Subcutaneous adipose tissue (tissue), 4 donors: ENCODE data around the gene GPR15. TPM values are rescaled to one million over a fixed set of nuclear protein-coding genes. Genes with fewer than 3 reads are reported as not detected.

Experiments used
- total RNA-seq, 4 donors: library from RNA; depleted of rRNA; stranded (reverse); fragments of >200 nt; gene quantifications; one replicate each; pipeline ENCODE4 v1.1.0, GENCODE V29; 2016
- TF ChIP-seq, protein P1 (sequence below): fragments of 450-650 bp; IDR thresholded peaks from one replicate; pipeline ENCODE4 v1.5.1; 2016; ENCODE audit warnings: low read depth, mild to moderate bottlenecking, control low read depth, antibody characterized with exemption, moderate library complexity

Gene GPR15
- total RNA-seq, 4 donors from 2014 or later = 1.3 TPM; not detected in 3

DNA sequence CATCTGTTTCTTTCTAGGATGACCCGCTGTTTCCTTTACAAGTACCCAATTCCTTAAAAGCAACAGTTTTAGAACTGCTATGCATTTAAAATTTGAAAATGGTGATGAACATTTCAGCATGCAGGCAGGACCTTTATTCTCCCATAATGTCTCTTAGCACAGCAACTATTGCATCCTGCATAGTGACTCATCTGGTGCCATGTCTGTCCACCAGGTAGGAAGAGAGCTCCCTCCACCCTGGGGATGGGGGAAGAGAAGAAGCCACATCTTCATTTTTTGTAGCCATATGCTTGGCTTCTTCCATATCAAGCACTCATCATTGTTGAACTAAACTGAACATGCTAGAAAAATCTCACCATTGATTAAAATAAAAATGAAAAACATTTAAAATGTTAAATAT, 9.9 kb downstream of the GPR15 start:
- TF ChIP-seq, protein P1, sequence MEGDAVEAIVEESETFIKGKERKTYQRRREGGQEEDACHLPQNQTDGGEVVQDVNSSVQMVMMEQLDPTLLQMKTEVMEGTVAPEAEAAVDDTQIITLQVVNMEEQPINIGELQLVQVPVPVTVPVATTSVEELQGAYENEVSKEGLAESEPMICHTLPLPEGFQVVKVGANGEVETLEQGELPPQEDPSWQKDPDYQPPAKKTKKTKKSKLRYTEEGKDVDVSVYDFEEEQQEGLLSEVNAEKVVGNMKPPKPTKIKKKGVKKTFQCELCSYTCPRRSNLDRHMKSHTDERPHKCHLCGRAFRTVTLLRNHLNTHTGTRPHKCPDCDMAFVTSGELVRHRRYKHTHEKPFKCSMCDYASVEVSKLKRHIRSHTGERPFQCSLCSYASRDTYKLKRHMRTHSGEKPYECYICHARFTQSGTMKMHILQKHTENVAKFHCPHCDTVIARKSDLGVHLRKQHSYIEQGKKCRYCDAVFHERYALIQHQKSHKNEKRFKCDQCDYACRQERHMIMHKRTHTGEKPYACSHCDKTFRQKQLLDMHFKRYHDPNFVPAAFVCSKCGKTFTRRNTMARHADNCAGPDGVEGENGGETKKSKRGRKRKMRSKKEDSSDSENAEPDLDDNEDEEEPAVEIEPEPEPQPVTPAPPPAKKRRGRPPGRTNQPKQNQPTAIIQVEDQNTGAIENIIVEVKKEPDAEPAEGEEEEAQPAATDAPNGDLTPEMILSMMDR = no peak

DNA sequence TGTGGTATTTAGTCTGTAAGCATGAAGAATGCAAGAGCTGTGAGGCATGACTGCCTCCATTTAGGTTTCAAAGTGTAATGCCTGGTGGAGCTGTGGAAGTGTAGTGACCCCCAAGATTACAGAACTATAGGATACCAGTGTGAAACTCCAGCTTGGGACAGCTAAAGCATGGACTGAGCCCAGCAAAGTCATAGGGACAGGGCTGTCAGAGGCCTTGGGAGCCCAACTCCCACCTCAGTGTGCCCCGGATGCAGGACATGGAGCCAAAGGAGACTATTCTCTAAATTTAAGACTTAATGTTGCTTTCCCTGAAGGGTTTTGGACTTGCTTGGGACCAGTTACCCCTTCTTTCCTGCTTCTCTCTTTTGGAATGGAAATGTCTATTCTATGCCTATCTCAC, 10.8 kb downstream of the GPR15 start:
- TF ChIP-seq, protein P1 = no peak

DNA sequence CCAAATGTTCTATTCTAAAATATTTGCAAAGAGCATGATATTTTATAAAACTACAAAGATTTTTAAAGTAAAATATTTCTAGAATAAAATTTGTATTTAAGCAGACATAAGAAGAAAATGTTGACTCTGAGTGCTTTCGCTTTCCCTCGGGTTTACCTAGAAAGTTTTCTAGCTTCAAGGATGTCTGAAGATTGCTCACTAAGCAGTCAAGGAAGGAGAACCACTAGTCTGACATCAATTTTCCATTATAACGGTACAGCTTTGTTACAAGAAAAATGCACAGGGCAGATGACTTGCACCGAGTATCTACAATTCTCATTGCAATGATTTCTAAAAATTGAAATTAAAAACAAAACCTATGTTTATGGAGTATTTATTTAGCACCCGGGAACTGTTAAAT, 14.2 kb downstream of the GPR15 start:
- TF ChIP-seq, protein P1 = no peak

DNA sequence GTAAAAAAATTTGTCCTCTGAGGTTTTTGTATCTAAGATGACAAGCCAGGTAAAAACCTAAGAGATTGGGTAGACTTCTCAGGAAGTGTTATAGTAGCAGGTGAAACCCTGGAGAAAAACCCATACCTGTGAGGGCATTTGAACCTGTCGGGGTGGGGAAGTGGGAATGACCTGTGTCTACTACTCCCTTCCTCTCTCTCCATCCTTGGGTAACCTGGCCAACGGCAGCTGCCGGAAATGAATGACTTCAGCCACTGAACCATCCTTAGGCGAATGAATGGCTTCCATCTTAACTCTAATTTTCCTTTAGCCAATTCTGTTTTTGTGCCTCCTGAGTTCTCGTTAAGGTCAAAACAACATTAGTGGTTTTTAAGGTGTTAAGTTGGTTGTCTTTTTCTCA, 16.8 kb downstream of the GPR15 start:
- TF ChIP-seq, protein P1 = no peak

DNA sequence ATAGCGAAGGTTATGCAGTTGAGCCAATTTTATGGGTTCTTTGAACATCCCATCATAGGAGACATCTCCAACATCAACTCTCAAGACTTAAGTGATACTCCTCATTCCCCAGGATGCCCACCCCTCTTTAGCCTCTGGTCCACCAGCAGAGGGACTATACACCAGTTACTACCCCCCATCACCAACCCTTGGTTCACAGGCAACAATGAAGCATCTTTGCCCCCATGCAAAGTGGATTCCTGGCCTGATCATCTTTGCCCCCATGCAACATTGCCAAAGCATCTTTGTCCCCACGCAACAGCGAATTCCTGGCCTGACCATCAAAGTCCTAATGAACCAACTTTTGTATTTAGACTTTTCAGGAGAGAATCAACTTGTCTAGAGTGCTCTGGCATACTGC, 19.1 kb downstream of the GPR15 start:
- TF ChIP-seq, protein P1 = no peak

DNA sequence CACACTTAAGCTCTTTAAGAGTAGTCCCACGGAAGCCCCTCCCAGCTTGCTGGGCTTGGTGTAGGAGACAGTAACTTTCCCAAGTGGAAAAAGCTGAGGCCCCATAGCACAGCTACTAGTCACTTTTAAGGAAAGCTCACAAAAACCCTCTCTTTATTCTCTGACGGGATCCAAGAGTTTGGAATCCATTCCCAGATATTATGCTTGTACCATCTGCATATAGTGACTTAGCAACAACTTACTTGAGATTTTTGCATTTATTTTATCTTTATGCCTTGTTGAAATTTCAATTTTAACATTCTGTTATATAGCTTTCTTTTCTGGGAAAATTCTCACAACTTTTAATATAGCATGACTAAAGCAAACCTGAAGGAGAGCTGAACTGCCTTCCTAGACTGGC, 19.5 kb downstream of the GPR15 start:
- TF ChIP-seq, protein P1 = no peak

DNA sequence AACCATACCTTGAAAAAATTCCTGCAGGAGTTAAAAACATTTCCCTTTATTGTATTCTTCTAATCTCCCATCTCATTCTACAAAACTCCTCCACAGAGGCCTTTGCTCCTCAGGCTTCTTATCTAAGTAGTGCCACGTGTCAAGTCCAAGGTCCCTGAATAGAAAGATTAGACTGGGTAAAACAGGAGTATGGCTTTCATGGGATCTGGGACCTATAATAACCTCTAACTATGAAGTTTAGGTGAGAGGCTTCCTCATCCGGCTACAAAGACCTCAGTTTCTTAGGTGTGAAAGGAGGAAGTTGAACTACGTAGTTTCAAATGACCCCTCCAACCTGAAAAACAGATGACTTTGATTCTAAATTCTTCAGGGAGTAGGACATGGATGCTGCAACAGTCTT, 20.0 kb downstream of the GPR15 start:
- TF ChIP-seq, protein P1 = no peak
